Activated CD8-positive, alpha-beta T cell treated with anti-CD3 and anti-CD28 coated beads for 36 hours (primary cell): ENCODE results near the gene LAMB2. TPM values are rescaled to one million over a fixed set of nuclear protein-coding genes. Genes with fewer than 3 reads are reported as not detected.

Experiments used
- ATAC-seq: fragments of 200-7000 bp; cut with Tn5 transposase; one replicate; pipeline ENCODE4 v1.10.0; 2021; ENCODE audit warnings: mild to moderate bottlenecking, moderate library complexity
- CTCF ChIA-PET: fragments of 350-600 bp; sonication (Branson Sonifier 250); formaldehyde crosslinking; loops from one replicate; lab custom pipeline; 2021; ENCODE audit warnings: antibody characterized with exemption; lab: Charles Lee
- POLR2A ChIA-PET: fragments of 350-600 bp; sonication (Branson Sonifier 250); formaldehyde crosslinking; loops from one replicate; lab custom pipeline; 2021; ENCODE audit warnings: antibody characterized with exemption; lab: Charles Lee
- DNase-seq: peaks from one replicate; pipeline ENCODE4 v3.0.0-alpha.2; 2020
- H3K27ac Mint-ChIP-seq: one replicate; pipeline ENCODE4 v1.8.0; 2021; ENCODE audit warnings: mild to moderate bottlenecking, mixed read lengths
- H3K27me3 Mint-ChIP-seq: one replicate; pipeline ENCODE4 v1.8.0; 2021; ENCODE audit warnings: mixed read lengths
- H3K36me3 Mint-ChIP-seq: one replicate; pipeline ENCODE4 v1.8.0; 2021; ENCODE audit warnings: low read depth, mixed read lengths
- H3K4me1 Mint-ChIP-seq: one replicate; pipeline ENCODE4 v1.8.0; 2021; ENCODE audit warnings: low read depth, mixed read lengths
- H3K4me3 Mint-ChIP-seq: one replicate; pipeline ENCODE4 v1.8.0; 2021; ENCODE audit warnings: mild to moderate bottlenecking, moderate library complexity, mixed read lengths
- H3K9me3 Mint-ChIP-seq: one replicate; pipeline ENCODE4 v1.8.0; 2021; ENCODE audit warnings: mixed read lengths
- intact Hi-C: fragments of 100-400 bp; cut with micrococcal nuclease; formaldehyde crosslinking; loops from one replicate; pipeline ENCODE4 v1.10.0; 2022
- total RNA-seq, 2 experiments: library from RNA; stranded (reverse); gene quantifications; one replicate each; pipeline ENCODE4 v1.2.3, GENCODE V29; 2021
- TF ChIP-seq, protein P1 (sequence below): fragments of 200-600 bp; IDR thresholded peaks from one replicate; pipeline ENCODE4 v1.8.0; 2022; ENCODE audit warnings: antibody characterized with exemption, mild to moderate bottlenecking

LAMB2 gene
- total RNA-seq, 2 experiments from 2014 or later = not detected

DNA sequence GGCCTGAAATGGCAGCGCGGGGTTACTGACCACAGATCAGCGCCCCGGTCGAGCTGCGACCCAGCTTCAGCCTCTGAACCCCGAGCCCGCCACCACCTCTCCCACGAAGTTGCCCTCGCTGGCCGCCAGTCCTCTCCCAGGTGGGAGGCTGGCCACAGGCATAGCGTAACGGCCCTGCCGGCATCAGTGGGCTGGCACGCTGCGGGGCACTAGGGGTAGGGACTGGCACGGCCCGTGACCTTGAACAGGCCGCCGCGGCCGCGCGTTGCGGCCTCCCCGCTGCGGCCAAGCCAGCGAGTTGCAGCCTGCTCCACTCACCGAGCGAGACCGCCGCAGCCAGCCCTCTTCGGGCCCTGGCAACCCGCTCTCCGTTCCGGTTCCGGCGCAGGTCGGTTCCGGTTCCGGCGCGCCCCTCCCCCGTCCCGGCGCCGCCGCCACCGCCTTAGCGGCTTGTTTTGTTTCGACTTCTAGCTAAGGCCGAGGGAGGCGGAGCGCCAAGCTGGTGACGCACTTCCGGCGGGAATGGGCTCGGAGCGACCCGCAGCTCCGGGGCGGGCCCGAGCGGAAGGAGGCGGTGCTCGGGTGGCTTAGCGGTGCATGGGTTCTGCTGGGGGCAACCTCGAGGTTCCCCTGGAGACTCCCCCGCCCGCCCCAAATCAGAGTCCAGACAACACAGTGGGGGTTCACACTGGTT is 12.3 kb downstream of the LAMB2 start, which contains the start of gene USP19:
Gene USP19, minus strand, starts transcription at position 386 of the 694 bp plus-strand sequence. CDS start 1,678 bp downstream, outside the sequence.
- CTCF ChIA-PET = interaction anchor here (0.6 to 2.0 kb wide), 6 partner anchors 16 to 600 kb away, joined by 3 to 16 read pairs (median 4); partner anchors contain the start of genes NDUFAF3, QARS1 and QRICH1
- peak; percentile 96 for DNase-seq
- Mint-ChIP-seq H3K27ac (peak within 1 kb of the TSS; percentile 93), H3K36me3 (peaks cover 16% of the 10 kb centered on the region), H3K4me3 (peak within 1 kb of the TSS; percentile 87), H3K9me3 (no peaks in the 10 kb centered on the region), H3K27me3 (no peaks in the 10 kb centered on the region), H3K4me1 (peaks cover 20% of the 10 kb centered on the region)
- POLR2A ChIA-PET = interaction anchor here (0.8 to 2.6 kb wide), 13 partner anchors 10 to 238 kb away, joined by 3 to 29 read pairs (median 5); partner anchors contain the start of genes KLHDC8B, NDUFAF3, QRICH1 and WDR6
- ATAC-seq = peak; percentile 96
- TF ChIP-seq, protein P1, sequence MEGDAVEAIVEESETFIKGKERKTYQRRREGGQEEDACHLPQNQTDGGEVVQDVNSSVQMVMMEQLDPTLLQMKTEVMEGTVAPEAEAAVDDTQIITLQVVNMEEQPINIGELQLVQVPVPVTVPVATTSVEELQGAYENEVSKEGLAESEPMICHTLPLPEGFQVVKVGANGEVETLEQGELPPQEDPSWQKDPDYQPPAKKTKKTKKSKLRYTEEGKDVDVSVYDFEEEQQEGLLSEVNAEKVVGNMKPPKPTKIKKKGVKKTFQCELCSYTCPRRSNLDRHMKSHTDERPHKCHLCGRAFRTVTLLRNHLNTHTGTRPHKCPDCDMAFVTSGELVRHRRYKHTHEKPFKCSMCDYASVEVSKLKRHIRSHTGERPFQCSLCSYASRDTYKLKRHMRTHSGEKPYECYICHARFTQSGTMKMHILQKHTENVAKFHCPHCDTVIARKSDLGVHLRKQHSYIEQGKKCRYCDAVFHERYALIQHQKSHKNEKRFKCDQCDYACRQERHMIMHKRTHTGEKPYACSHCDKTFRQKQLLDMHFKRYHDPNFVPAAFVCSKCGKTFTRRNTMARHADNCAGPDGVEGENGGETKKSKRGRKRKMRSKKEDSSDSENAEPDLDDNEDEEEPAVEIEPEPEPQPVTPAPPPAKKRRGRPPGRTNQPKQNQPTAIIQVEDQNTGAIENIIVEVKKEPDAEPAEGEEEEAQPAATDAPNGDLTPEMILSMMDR = no peak
- intact Hi-C loops = no loop called here

DNA sequence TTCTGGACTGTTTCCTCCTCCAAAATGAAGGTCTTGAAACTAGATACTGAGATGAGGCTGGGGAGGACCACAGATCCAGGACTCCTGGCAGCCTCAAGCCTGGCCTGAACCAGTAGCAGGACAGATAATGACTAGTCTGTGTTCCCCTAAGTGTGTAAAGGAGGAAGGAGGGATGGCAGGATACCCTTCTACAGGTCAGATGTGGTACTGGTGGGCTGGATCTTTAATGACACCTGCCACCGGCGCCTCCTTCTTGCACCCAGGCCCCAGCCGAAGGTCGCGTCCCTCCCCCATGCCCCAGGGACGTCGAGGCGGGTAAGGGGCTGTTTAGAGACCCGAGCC is 12.8 kb downstream of the LAMB2 start:
- ATAC-seq (peak; percentile 6), DNase-seq (peak; percentile 20)
- POLR2A ChIA-PET = interaction anchor here (1.0 to 2.6 kb wide), 9 partner anchors 9 to 113 kb away, joined by 3 to 29 read pairs (median 6); partner anchors contain the start of genes NDUFAF3, QRICH1 and WDR6
- Mint-ChIP-seq H3K27me3 (no peaks in the 10 kb centered on the region), H3K4me1 (peaks cover 20% of the 10 kb centered on the region), H3K9me3 (no peaks in the 10 kb centered on the region), H3K36me3 (peaks cover 21% of the 10 kb centered on the region), H3K4me3 (peak overlapping the region; percentile 87), H3K27ac (peak overlapping the region; percentile 93)
- TF ChIP-seq, protein P1 = no peak
- intact Hi-C loops = no loop called here
- CTCF ChIA-PET = interaction anchor here (1.0 to 2.0 kb wide), 3 partner anchors 16 to 98 kb away, joined by 3 to 16 read pairs (median 4); partner anchors contain the start of genes NDUFAF3, QARS1 and QRICH1

DNA sequence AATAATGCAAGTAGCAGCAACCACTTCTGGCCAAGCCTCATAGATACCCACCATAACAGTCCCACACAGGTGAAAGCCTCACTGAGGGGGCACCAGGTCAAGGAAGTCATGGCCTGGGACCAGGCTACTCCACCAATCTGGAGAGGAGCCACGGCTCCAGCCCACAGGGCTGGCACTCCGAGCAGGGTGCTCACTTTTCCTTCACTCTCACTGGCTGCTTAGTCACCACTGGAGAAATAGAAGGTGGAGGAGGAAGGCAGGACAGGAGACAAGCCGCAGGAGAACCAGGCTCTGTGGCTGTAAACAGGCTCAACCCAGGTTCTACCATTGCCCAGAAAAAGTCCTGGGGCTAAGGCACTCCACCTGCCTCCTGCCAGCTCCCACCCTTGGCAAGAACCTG is 13.4 kb downstream of the LAMB2 start:
- Mint-ChIP-seq H3K27ac (peak overlapping the region; percentile 93), H3K9me3 (no peaks in the 10 kb centered on the region), H3K4me1 (peaks cover 20% of the 10 kb centered on the region), H3K27me3 (no peaks in the 10 kb centered on the region), H3K4me3 (peak overlapping the region; percentile 87), H3K36me3 (peaks cover 22% of the 10 kb centered on the region)
- TF ChIP-seq, protein P1 = no peak
- POLR2A ChIA-PET = interaction anchor here (0.8 to 2.6 kb wide), 6 partner anchors 9 to 97 kb away, joined by 3 to 29 read pairs (median 6); partner anchors contain the start of genes NDUFAF3 and QRICH1
- CTCF ChIA-PET = interaction anchor here (1.5 kb wide), 2 partner anchors 15 to 25 kb away, joined by 3 to 4 read pairs; partner anchors contain the start of gene QARS1
- ATAC-seq (no peak), DNase-seq (no peak)
- intact Hi-C loops = no loop called here

DNA sequence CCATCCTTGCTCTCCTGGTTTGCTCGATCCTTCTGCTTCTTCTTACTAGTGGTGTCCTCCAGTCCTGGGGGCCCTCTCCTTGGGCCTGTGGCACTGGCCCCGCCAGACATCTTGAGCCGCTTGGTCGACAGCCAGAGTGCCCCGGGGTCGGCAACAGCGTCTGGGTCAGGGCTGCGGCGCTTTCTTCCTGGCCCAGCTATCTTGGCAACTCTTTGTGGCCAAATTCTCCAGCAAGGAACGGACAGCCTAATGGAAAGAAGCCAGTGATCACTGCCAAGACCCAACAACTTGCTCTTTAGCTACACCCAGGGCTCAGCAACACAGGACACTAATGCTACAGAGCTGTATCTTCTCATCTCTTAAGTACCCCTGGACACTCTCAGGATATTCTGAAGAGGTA is 13.8 kb downstream of the LAMB2 start:
- TF ChIP-seq, protein P1 = no peak
- no peaks in the 10 kb centered on the region for H3K9me3 Mint-ChIP-seq
- ChIA-PET CTCF (interaction anchor here (1.5 kb wide), 1 partner anchor 24 kb away, joined by 4 read pairs; no protein-coding TSS in a partner anchor), POLR2A (interaction anchor here (0.8 to 3.4 kb wide), 3 partner anchors 14 to 25 kb away, joined by 3 to 13 read pairs (median 6); partner anchors contain the start of genes QARS1 and QRICH1)
- peaks cover 20% of the 10 kb centered on the region for H3K4me1 Mint-ChIP-seq
- H3K27me3 Mint-ChIP-seq = no peaks in the 10 kb centered on the region
- intact Hi-C loops = no loop called here
- ATAC-seq (no peak), DNase-seq (no peak)
- peak overlapping the region; percentile 93 for H3K27ac Mint-ChIP-seq
- peaks cover 23% of the 10 kb centered on the region for H3K36me3 Mint-ChIP-seq
- H3K4me3 Mint-ChIP-seq = peak overlapping the region; percentile 87
